Activated CD4-positive, alpha-beta T cell treated with anti-CD3 and anti-CD28 coated beads, Interleukin-2, Interleukin-4, amounts not matched to agents 100 ng/mL and 50 ng/mL, durations not matched to agents 16 hours and 8 hours (primary cell): ENCODE results near the gene NKX2-3.

Experiments used
- DNase-seq: peaks from one replicate; pipeline ENCODE4 v3.0.0-alpha.2; 2020; ENCODE audit warnings: low spot score

NKX2-3 gene

DNA sequence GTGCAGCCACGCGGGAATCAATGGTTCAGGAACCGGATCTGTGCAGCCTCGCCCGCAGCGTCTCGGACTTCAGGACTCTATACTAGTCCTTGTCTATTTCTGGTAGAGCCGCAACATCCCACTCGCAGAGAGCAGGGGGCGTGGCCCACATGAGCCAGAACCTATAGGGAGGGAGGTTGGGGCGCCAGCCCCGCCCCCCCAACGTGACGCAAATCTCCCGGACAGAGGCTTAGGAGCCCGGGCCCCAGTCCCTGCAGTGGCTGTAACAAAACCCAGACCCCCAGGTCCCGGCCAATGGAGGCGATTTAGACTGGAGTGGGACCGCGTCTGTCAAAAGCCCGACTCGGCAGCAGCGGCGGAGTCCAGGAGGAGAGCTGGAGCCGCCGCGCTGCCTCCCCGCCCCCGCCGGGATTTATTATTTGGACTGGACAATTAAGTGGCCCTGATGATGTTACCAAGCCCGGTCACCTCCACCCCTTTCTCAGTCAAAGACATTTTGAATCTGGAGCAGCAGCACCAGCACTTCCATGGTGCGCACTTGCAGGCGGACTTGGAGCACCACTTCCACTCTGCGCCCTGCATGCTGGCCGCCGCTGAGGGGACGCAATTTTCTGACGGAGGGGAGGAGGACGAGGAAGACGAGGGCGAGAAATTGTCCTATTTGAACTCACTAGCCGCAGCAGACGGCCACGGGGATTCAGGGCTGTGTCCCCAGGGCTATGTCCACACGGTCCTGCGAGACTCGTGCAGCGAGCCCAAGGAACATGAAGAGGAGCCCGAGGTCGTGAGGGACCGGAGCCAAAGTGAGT is at the start of gene NKX2-3:
Gene NKX2-3 (plus strand): TSS at position 256 of the 809 bp plus-strand sequence. CDS start 190 bp downstream, at position 446.
- DNase-seq, result peak; percentile 44

- no peak for DNase-seq
Measured at GRCh38 chr10:99484626-99485581, 47.8 kb upstream of the NKX2-3 start.

GRCh38 chr10:99487125-99487807 is 45.5 kb upstream of the NKX2-3 start:
- no peak for DNase-seq

GRCh38 chr10:99489271-99489670 is 43.5 kb upstream of the NKX2-3 start:
- DNase-seq, result no peak

- DNase-seq, result no peak
Measured at GRCh38 chr10:99497343-99498025, 35.3 kb upstream of the NKX2-3 start.

GRCh38 chr10:99506416-99506815 is 26.3 kb upstream of the NKX2-3 start:
- no peak for DNase-seq

DNA sequence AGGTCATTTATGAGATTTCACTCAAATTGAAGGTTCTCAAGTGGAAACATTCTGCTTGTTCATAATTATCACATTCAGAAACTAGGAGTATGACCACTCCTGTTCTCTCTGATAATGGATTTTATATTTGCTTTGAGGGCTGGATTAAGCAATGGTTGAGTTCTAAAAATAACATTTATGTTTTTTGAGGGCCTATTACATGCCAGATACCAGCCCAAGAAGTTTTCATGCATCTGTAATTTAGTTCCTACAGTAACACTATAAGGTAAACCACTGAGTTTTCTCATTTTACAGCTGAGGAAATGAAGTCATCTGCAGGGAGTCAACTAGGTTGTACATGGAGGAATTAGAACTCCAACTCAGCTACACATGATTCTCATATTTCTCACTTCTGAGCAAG is 25.5 kb upstream of the NKX2-3 start:
- DNase-seq, result no peak

- DNase-seq, result no peak
Measured at GRCh38 chr10:99513061-99513460, 19.7 kb upstream of the NKX2-3 start.

- DNase-seq, result no peak
Measured at GRCh38 chr10:99519690-99520039, 13.1 kb upstream of the NKX2-3 start.

- DNase-seq, result no peak
Measured at GRCh38 chr10:99520040-99520846, 12.5 kb upstream of the NKX2-3 start.

DNA sequence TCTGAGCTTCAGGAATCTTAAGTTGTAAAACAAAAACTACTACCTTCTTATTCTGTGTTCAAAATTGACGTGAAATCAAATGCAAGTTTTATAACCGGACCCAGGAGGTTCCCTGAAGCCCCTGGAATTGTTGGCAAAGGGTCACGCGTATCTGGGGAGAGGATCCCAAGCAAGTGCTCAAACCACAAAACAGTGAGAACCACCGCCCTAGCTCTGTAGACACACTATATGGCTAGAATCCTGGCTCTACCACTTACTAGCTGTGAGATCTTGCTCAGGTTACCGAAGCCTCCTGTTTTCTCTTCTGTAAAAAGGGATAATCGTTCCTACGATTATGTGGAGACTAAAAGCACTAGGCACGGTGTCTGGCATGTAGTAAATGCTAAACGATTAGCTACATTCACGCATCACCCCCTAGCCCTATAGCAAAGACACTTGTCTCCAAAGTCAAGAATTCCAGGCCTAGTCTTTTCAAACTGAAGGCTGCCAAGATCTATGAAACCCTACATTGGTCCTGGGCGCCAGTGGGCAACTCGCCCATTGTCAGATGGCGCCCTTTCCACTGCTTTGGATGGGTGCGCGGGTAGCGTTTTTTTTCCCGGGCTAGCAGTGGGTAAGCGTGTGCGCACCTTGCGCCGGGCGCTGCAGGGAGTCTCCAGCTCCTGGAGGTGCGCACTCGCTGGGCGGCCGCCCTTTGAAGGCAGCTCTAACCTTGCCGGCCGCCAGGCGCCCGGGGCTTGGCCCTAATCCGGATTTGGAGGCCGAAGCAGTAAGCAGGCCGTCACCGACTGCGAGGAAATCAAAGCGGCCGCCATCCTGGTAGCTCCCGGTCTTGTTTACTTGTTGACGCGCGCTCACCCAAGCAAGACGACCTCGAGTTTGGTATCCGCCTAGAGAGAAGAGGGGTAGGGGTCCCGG is 11.6 kb upstream of the NKX2-3 start:
- no peak for DNase-seq

DNA sequence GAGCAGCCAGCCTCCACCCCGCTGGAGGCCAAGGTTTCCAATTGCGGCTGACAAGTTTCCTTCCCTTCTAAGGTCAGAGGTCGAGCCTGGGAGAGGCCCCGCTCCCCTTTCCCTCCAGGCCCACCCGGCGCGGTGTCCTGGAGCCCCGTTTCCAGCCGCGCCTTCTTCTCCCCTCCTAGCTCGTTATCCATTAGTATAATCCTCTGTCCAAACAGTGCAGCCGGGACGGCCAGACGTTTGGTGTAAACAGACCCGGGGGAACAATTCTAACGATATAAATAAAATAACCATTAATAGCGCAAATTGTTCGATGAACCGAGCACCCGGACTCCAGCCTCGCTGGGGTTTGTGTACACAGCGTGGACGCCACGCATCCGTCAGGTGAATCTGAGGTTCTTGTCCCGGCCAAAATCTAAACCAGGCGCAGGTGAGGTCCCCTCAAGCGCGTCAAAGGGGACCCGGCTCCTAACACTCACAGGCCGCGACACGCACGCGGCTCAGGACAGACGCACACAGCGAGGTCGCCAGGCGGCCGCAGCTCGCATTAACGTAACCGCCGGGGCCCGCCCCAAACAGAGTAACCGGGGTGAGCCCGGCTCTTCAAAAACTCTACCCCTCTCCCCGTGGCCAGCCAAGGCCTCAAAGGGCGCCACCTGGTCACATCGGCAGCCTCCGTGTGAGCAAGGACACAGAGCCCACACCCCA is 10.8 kb upstream of the NKX2-3 start:
- DNase-seq, result no peak

- DNase-seq, result no peak
Measured at GRCh38 chr10:99522470-99523250, 10.1 kb upstream of the NKX2-3 start.

DNA sequence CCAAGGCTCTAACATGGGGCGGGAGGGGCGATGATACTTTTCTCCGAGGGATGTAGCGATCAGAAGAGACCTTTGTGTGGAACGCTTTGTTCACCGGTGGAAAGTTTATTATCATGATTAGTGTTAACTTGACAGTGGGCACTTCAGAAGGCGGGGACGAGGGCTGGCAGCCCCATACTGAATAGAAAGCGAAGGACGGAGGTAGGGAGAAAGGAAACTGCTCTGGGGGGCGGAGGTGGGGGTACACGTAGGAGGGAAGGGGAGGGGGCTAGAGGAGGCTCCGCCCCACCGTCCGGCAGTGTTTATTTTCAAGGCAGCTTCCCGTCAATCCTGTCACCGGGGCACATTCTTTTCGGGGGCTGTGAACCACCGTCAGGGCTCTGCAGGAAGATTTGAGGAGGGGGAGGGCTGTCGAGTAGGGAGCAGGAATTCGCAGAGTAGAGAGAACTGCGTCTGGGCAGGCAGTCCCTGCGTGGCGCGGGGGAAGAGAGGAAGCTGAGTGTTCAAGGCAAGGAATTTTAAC is 9.4 kb upstream of the NKX2-3 start:
- DNase-seq, result no peak

DNA sequence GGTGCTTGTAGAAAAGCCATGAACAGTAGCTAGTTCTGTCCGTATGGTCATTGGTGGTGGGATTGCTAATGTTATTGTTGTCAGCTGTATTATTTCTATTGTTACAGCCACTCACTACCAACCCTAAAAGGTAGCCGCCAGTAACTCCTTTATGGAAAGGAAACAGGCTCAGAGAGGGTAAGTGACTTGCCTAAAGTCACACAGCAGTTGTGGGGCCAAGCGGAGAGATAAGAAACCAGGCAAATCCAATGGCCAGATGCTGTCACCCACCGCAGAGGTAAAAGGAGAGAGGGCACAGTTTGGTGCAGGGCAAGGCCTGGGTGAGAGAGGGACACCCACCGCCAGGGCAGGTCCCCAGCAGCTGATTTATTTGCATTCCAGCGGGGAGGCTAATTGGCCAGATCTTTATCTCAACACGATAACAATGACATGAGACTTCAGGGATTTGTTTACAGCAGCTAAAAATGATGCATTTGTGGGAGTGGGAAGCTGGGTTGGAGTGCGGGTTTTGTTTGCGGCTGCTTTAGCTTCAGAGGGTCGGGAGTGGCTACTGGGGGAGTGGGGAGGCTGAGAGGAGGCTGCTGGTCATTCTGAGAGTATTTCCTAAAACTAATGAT is 8.6 kb upstream of the NKX2-3 start:
- DNase-seq, result no peak

DNA sequence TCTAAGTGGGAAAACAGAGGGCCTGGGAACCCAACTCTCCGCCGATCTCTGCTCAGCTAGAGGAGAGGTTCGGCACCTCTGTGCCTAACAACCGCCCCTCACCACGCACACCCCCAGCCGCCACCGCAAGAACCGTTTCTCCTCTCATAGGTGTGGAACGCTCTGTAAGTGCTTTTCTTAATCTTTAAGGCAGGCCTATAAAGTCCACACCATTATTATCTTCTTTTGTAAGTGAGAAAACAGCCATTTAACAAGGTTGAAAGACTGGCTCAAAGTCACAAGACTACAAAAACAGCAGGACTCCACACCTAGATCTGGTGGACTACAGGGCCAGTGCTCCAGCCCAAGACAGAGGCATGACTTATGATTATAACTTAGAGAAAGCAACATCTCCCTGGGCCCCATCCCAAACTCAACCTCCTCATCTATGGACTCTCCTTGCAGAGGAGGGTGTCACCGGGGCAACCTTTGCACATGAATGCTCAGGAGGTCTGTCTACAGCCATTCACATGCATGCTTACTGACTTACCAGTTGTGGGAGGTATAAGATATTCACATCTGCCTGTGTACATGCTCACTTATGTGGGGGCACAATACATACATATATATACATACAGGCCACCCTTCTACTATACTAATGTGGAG is 7.9 kb upstream of the NKX2-3 start:
- no peak for DNase-seq

GRCh38 chr10:99525897-99526296 is 6.8 kb upstream of the NKX2-3 start:
- no peak for DNase-seq
